Ectodermal cell (in vitro differentiated cells): ENCODE measurements around the gene NFIB.

ENCODE experiments used
- H3K27ac ChIP-seq: 2 replicates; pipeline ENCODE4 v1.7.0; 2013; ENCODE audit warnings: mild to moderate bottlenecking, low read depth, low read length; ENCODE audit not compliant: insufficient read depth, poor library complexity, severe bottlenecking
- H3K27me3 ChIP-seq: 2 replicates; pipeline ENCODE4 v1.7.0; 2013; ENCODE audit warnings: mild to moderate bottlenecking, low read length; ENCODE audit not compliant: insufficient read depth, control insufficient read depth, poor library complexity, severe bottlenecking
- H3K36me3 ChIP-seq: one replicate; pipeline ENCODE4 v1.7.0; 2013; ENCODE audit warnings: low read length; ENCODE audit not compliant: control insufficient read depth, insufficient read depth
- H3K4me1 ChIP-seq: one replicate; pipeline ENCODE4 v1.7.0; 2013; ENCODE audit warnings: low read length; ENCODE audit not compliant: control insufficient read depth, insufficient read depth
- H3K4me3 ChIP-seq: 2 replicates; pipeline ENCODE4 v1.7.0; 2013; ENCODE audit warnings: low read depth, low read length, control low read depth; ENCODE audit not compliant: insufficient read depth
- H3K9me3 ChIP-seq: 2 replicates; pipeline ENCODE4 v1.7.0; 2013; ENCODE audit warnings: mild to moderate bottlenecking, low read length, moderate library complexity; ENCODE audit not compliant: control insufficient read depth
- WGBS, 2 experiments: methylation state at CpG; one replicate each; pipeline ENCODE4 v1.1.7; 2013; ENCODE audit warnings: missing lambda C conversion rate in 2 of 2; 5-methylcytosine and 5-hydroxymethylcytosine counted together

The NFIB gene

DNA sequence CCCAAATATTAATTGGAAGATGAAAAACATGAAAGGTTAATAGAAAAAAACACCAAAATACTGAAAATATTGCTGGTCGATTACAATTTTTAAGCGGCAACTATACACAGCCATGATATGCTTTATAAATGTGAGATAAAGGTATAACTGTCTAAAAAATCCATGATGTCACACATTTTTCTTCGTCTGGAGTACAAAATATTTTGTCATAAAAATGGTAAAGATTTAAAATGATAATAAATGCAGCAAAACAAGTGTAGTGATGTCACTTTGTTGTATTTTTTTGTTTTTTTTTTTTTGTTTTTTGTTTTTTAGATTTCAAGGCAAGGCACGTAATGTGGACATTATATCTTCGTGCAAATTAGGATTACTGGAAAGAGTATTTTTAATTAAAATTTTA, 227.4 kb downstream of the NFIB start:
- Histone ChIP-seq H3K9me3 (no peaks in the 10 kb centered on the region), H3K27me3 (no peaks in the 10 kb centered on the region), H3K36me3 (no peaks in the 10 kb centered on the region), H3K27ac (no peak overlapping the region), H3K4me1 (no peaks in the 10 kb centered on the region), H3K4me3 (no peak overlapping the region)
- 95 to 98% methylated on average over 3 to 5 of the region's 5 CpGs for WGBS, 2 experiments

DNA sequence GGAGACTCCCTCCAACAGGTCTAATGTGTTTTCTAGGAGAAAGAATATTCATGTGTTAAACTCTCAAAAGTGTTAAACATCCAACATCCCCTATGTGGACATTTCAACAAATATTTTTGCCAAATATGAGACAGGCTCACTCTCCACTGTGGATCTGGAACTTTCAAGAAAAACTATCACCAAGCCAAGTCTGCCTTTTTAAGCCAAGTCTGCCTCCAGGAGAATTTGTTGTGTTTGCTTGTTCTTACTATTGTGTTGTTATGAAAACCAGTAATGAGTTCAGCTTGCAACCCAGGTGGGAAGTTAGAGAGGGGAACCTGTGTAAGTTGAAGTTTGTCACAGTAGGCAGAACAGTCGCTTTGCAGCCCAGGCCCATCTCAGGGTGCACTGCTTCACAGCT, 228.1 kb downstream of the NFIB start:
- Histone ChIP-seq H3K4me3 (no peak overlapping the region), H3K9me3 (no peaks in the 10 kb centered on the region), H3K36me3 (no peaks in the 10 kb centered on the region), H3K4me1 (no peaks in the 10 kb centered on the region), H3K27ac (no peak overlapping the region), H3K27me3 (no peaks in the 10 kb centered on the region)
- 100% methylated on average over 1 of the region's 1 CpG; no CpG with 5 or more reads in 1 of the 2 experiments for WGBS, 2 experiments

GRCh38 chr9:14084867-14085266, 229.1 kb downstream of the NFIB start:
- Histone ChIP-seq H3K4me3 (no peak overlapping the region), H3K9me3 (no peaks in the 10 kb centered on the region), H3K4me1 (no peaks in the 10 kb centered on the region), H3K36me3 (no peaks in the 10 kb centered on the region), H3K27ac (no peak overlapping the region), H3K27me3 (no peaks in the 10 kb centered on the region)
- WGBS, 2 experiments = 92 to 96% methylated on average over 3 of the region's 3 CpGs

GRCh38 chr9:14083366-14083765, 230.6 kb downstream of the NFIB start:
- H3K9me3 ChIP-seq = no peaks in the 10 kb centered on the region
- no peaks in the 10 kb centered on the region for H3K36me3 ChIP-seq
- no peaks in the 10 kb centered on the region for H3K27me3 ChIP-seq
- no peak overlapping the region for H3K4me3 ChIP-seq
- no peaks in the 10 kb centered on the region for H3K4me1 ChIP-seq
- 90 to 95% methylated on average over 1 of the region's 1 CpG for WGBS, 2 experiments
- H3K27ac ChIP-seq = no peak overlapping the region

DNA sequence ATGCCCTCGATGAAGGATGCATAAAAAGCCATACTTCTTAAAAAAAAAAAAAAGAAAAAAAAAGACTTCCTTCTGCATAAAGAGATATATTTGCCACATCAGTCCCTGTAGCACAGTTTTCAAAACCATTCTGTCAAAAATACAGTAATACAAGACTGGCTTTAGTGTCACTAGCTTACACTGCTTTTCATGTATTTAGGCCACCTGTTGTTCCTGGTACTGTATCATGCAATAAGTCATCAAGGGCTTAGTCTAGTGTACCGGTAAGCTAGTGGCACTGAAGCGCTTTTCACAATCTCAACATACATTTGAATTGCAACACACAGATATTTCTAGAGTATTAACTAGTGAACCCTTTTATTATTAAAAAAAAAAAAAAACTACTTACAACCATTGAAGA, 231.2 kb downstream of the NFIB start:
- H3K27me3 ChIP-seq = no peaks in the 10 kb centered on the region
- WGBS, 2 experiments = 89 to 94% methylated on average over 3 of the region's 3 CpGs
- H3K4me1 ChIP-seq = no peaks in the 10 kb centered on the region
- H3K4me3 ChIP-seq = no peak overlapping the region
- H3K9me3 ChIP-seq = no peaks in the 10 kb centered on the region
- no peaks in the 10 kb centered on the region for H3K36me3 ChIP-seq
- H3K27ac ChIP-seq = no peak overlapping the region

DNA sequence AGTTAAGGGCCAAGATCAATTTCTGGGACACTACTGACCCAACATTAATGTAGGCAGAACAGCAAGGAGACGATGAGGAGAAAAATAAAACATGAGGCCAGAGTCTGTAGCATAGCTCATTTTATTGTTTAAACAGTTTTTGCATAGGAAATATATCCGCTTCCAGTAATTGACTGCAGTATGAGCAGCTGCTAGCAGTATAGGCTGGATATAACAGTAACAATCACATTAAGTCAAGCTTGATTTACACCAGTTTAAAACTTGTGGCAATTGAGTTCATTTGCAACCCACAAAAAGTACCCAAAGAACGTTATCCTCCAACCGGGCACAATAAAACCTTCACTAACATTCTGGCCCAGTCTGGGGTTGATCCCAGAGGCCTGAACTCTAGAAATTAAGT, 232.2 kb downstream of the NFIB start:
- Histone ChIP-seq H3K27me3 (no peaks in the 10 kb centered on the region), H3K4me3 (no peak overlapping the region), H3K4me1 (no peaks in the 10 kb centered on the region), H3K27ac (no peak overlapping the region), H3K9me3 (no peaks in the 10 kb centered on the region), H3K36me3 (no peaks in the 10 kb centered on the region)
- WGBS, 2 experiments = 86 to 92% methylated on average over 4 of the region's 4 CpGs

- H3K27me3 ChIP-seq = no peaks in the 10 kb centered on the region
- H3K9me3 ChIP-seq = no peaks in the 10 kb centered on the region
- H3K4me1 ChIP-seq = no peaks in the 10 kb centered on the region
- H3K27ac ChIP-seq = no peak overlapping the region
- WGBS, 2 experiments = 79 to 80% methylated on average over 6 of the region's 6 CpGs
- H3K4me3 ChIP-seq = no peak overlapping the region
- H3K36me3 ChIP-seq = no peaks in the 10 kb centered on the region
Measured at GRCh38 chr9:14080959-14081542, 232.9 kb downstream of the NFIB start.

DNA sequence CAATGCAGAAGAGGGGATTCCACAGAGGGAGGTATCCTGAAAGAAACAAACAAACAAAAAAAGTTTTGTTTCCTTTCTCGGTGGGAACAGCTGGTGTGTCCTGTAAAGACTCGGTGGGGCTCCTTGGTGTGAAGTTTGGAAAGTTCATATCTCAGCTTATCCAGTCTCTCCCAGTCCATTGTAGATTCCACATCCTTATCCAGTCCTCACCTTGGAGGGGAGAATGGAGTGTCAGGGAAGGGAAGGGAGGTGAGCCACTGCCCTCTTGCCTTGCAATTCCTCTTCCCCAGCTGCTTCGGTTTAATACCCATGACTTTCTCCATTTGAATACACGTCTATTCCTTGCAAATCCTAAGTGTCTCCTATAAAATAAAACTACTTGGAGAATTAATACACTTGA, 234.5 kb downstream of the NFIB start:
- no peak overlapping the region for H3K27ac ChIP-seq
- 45 to 47% methylated on average over 4 of the region's 4 CpGs for WGBS, 2 experiments

DNA sequence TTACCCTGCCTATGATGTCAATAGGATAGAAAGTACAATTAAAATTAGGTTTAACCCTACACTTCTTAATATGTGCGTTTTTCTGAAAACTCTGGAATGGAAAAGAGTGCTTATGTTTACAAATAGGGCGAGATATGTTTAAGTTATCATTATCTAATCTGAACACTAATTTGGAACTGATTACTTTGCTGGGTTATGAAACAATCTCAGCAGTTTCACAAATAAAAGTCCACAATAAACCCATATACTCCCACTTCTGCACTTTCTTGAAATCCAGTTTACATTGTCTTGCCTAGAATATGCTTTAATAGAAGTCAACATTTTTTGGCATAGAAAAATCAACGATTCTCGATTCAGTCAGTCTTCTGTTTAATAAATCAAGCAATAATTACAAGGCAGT, 236.3 kb downstream of the NFIB start:
- Histone ChIP-seq H3K9me3 (no peaks in the 10 kb centered on the region), H3K27me3 (no peaks in the 10 kb centered on the region), H3K4me3 (no peak overlapping the region), H3K4me1 (no peaks in the 10 kb centered on the region), H3K27ac (no peak overlapping the region), H3K36me3 (no peaks in the 10 kb centered on the region)
- 96 to 100% methylated on average over 1 to 3 of the region's 4 CpGs for WGBS, 2 experiments

More for the DNA sequence above, 234.5 kb downstream of the NFIB start:
- Histone ChIP-seq H3K4me1 (no peaks in the 10 kb centered on the region), H3K36me3 (no peaks in the 10 kb centered on the region), H3K4me3 (no peak overlapping the region), H3K9me3 (no peaks in the 10 kb centered on the region), H3K27me3 (no peaks in the 10 kb centered on the region)

GRCh38 chr9:14075218-14075617, 238.7 kb downstream of the NFIB start:
- no peaks in the 10 kb centered on the region for H3K9me3 ChIP-seq
- H3K4me1 ChIP-seq = no peaks in the 10 kb centered on the region
- H3K27ac ChIP-seq = no peak overlapping the region
- H3K36me3 ChIP-seq = no peaks in the 10 kb centered on the region
- H3K27me3 ChIP-seq = no peaks in the 10 kb centered on the region
- no peak overlapping the region for H3K4me3 ChIP-seq
- 90 to 95% methylated on average over 4 of the region's 4 CpGs for WGBS, 2 experiments

DNA sequence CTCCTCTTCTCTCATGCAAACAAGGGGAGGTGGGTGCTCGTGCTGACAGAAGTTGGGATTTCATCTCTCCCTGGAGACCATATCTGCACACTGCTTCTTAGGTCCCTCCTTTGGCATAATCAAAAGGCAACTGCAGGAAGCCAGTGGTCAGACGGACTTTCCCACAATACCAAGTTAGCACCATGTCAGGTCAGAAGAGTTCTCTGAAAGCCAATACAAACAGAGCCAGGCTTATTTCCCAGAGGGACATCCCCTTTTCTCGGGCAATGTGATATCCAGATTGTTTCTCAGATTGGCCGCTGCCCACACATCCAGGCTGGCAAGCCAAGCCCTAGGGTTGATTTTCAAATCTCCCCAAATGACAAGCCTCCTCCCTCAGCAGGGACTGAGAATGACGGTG, 241.1 kb downstream of the NFIB start:
- Histone ChIP-seq H3K4me1 (no peaks in the 10 kb centered on the region), H3K9me3 (no peaks in the 10 kb centered on the region), H3K4me3 (no peak overlapping the region), H3K27ac (no peak overlapping the region), H3K36me3 (no peaks in the 10 kb centered on the region), H3K27me3 (no peaks in the 10 kb centered on the region)
- WGBS, 2 experiments = 87 to 90% methylated on average over 4 to 5 of the region's 5 CpGs
